Measurements from ENCODE around the gene LAMA2. TPM values are rescaled to one million over a fixed set of nuclear protein-coding genes. Genes with fewer than 3 reads are reported as not detected.

LAMA2 gene
- total RNA-seq, 2 donors from 2014 or later, result 0.28 to 0.40 TPM

- Mint-ChIP-seq H3K36me3 (ENCODE audit: low read depth) (no peaks in the 10 kb centered on the region), H3K4me3 (peak overlapping the region; percentile 71), H3K27me3 (no peaks in the 10 kb centered on the region), H3K9me3 (no peaks in the 10 kb centered on the region), H3K4me1 (peaks cover 37% of the 10 kb centered on the region), H3K27ac (peak overlapping the region; percentile 64)
- peak; percentile 97 for ATAC-seq (replicated peaks)
Observed at GRCh38 chr6:129280749-129281148, 397.8 kb downstream of the LAMA2 start.

DNA sequence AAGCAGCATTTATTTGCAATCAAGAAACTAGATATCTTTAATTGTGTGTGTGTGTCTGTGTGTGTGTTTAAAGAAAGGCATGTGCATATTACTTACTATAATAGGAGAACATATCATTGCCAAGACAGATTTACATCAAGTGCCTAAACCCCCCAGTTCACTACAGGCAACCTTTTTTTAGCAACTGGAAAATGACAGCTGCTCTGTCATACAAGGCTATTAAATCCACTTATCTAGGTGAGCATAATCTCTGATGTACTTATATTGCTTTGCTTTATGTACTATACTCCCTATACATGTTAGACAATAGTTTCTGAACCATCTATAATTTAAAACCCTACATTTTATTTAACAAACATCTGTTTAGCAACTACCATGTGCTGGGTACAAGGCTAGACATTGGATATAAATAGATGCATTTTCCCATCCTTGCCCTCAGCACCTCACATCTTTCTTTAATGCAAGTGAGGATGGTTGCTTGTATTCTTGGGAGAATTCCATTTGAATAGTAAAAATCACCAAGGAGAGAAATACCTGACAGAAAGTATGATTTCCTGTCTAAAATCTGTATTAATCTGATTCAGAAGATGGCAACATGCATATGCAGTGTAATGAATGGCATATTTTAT is 398.3 kb downstream of the LAMA2 start:
- no peaks in the 10 kb centered on the region for H3K27me3 Mint-ChIP-seq
- peaks cover 37% of the 10 kb centered on the region for H3K4me1 Mint-ChIP-seq
- ATAC-seq (replicated peaks), result no peak
- H3K9me3 Mint-ChIP-seq, result no peaks in the 10 kb centered on the region
- H3K4me3 Mint-ChIP-seq, result peak overlapping the region; percentile 71
- peak overlapping the region; percentile 64 for H3K27ac Mint-ChIP-seq
- no peaks in the 10 kb centered on the region for H3K36me3 Mint-ChIP-seq (ENCODE audit: low read depth)

- H3K36me3 Mint-ChIP-seq (ENCODE audit: low read depth), result no peaks in the 10 kb centered on the region
- peaks cover 35% of the 10 kb centered on the region for H3K4me1 Mint-ChIP-seq
- no peak overlapping the region for H3K27ac Mint-ChIP-seq
- no peaks in the 10 kb centered on the region for H3K27me3 Mint-ChIP-seq
- peak overlapping the region; percentile 71 for H3K4me3 Mint-ChIP-seq
- no peaks in the 10 kb centered on the region for H3K9me3 Mint-ChIP-seq
- ATAC-seq (replicated peaks), result no peak
Observed at GRCh38 chr6:129282019-129282418, 399.1 kb downstream of the LAMA2 start.

GRCh38 chr6:129284225-129284624 is 401.3 kb downstream of the LAMA2 start:
- H3K27me3 Mint-ChIP-seq, result no peaks in the 10 kb centered on the region
- peak overlapping the region; percentile 79 for H3K27ac Mint-ChIP-seq
- H3K36me3 Mint-ChIP-seq (ENCODE audit: low read depth), result no peaks in the 10 kb centered on the region
- no peaks in the 10 kb centered on the region for H3K9me3 Mint-ChIP-seq
- peaks cover 29% of the 10 kb centered on the region for H3K4me1 Mint-ChIP-seq
- peak overlapping the region; percentile 71 for H3K4me3 Mint-ChIP-seq
- no peak for ATAC-seq (replicated peaks)

GRCh38 chr6:129287231-129288177 is 404.6 kb downstream of the LAMA2 start:
- Mint-ChIP-seq H3K4me3 (no peak overlapping the region), H3K27me3 (no peaks in the 10 kb centered on the region), H3K4me1 (peaks cover 13% of the 10 kb centered on the region), H3K27ac (no peak overlapping the region), H3K36me3 (ENCODE audit: low read depth) (no peaks in the 10 kb centered on the region), H3K9me3 (no peaks in the 10 kb centered on the region)
- ATAC-seq (replicated peaks), result no peak

GRCh38 chr6:129289442-129289841 is 406.5 kb downstream of the LAMA2 start:
- no peak overlapping the region for H3K4me3 Mint-ChIP-seq
- no peaks in the 10 kb centered on the region for H3K9me3 Mint-ChIP-seq
- no peaks in the 10 kb centered on the region for H3K27me3 Mint-ChIP-seq
- H3K27ac Mint-ChIP-seq, result no peak overlapping the region
- ATAC-seq (replicated peaks), result no peak
- H3K36me3 Mint-ChIP-seq (ENCODE audit: low read depth), result no peaks in the 10 kb centered on the region
- H3K4me1 Mint-ChIP-seq, result no peaks in the 10 kb centered on the region

- no peaks in the 10 kb centered on the region for H3K4me1 Mint-ChIP-seq
- H3K36me3 Mint-ChIP-seq (ENCODE audit: low read depth), result no peaks in the 10 kb centered on the region
- H3K9me3 Mint-ChIP-seq, result no peaks in the 10 kb centered on the region
- H3K27ac Mint-ChIP-seq, result no peak overlapping the region
- H3K4me3 Mint-ChIP-seq, result no peak overlapping the region
- H3K27me3 Mint-ChIP-seq, result no peaks in the 10 kb centered on the region
- no peak for ATAC-seq (replicated peaks)
Observed at GRCh38 chr6:129292836-129293235, 409.9 kb downstream of the LAMA2 start.

DNA sequence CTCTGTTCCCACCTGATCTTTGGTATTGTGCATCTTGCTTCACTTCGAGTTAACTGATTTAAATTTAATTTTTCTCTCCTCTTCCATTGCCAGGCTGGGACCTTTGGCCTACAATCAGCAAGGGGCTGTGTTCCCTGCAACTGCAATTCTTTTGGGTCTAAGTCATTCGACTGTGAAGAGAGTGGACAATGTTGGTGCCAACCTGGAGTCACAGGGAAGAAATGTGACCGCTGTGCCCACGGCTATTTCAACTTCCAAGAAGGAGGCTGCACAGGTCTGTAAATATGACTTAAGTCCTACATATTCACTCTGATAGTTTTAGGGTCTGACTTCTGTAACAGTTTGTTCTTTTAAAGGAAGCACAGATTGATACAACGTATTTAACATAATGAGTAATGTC is 414.7 kb downstream of the LAMA2 start:
- H3K4me3 Mint-ChIP-seq, result no peak overlapping the region
- H3K27ac Mint-ChIP-seq, result no peak overlapping the region
- no peaks in the 10 kb centered on the region for H3K27me3 Mint-ChIP-seq

DNA sequence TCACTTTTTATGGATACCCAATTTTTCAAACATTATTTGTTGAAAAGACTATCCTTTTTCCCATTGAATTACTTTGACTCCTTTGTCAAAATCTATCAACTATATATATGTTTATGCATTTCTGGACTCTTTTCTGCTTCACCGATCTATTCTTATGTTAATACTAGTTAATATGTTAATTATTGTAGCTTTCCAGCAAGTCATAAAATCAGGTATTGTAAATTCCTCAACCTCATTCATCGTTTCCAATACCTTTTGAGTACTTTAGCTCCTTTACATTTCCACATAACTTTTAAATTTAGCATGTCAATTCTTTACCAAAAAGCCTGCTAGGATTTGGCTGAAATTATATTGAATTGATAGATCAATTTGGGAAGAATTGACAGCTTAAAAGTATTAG is 419.7 kb downstream of the LAMA2 start:
- H3K36me3 Mint-ChIP-seq (ENCODE audit: low read depth), result peaks cover 15% of the 10 kb centered on the region
- no peak overlapping the region for H3K27ac Mint-ChIP-seq
- no peak for ATAC-seq (replicated peaks)
- H3K9me3 Mint-ChIP-seq, result no peaks in the 10 kb centered on the region
- no peaks in the 10 kb centered on the region for H3K4me1 Mint-ChIP-seq
- H3K27me3 Mint-ChIP-seq, result no peaks in the 10 kb centered on the region
- H3K4me3 Mint-ChIP-seq, result no peak overlapping the region

More for the DNA sequence above, 414.7 kb downstream of the LAMA2 start:
- H3K4me1 Mint-ChIP-seq, result no peaks in the 10 kb centered on the region
- no peaks in the 10 kb centered on the region for H3K9me3 Mint-ChIP-seq
- ATAC-seq (replicated peaks), result no peak
- peaks cover 12% of the 10 kb centered on the region for H3K36me3 Mint-ChIP-seq (ENCODE audit: low read depth)

DNA sequence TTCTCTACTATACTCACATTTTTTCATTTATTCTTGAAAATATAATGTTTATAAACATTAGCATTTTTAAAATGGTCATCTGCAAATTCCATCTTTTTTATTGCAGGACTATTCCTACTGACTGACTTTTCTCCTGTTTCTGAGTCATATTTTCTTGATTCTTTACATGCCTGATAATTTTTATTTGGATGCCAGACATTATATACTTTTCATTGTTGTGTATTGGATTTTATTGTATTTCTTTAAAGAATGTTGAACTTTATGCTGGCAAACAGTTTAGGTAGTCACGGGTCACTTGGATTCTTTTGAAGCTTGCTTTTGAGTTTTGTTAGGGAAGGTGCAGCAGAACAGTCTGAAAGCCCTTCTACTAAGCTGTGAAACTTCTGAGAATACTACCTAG is 423.9 kb downstream of the LAMA2 start:
- Mint-ChIP-seq H3K4me3 (no peak overlapping the region), H3K36me3 (ENCODE audit: low read depth) (peaks cover 5% of the 10 kb centered on the region), H3K27ac (no peak overlapping the region), H3K4me1 (no peaks in the 10 kb centered on the region), H3K9me3 (no peaks in the 10 kb centered on the region), H3K27me3 (no peaks in the 10 kb centered on the region)
- ATAC-seq (replicated peaks), result no peak

- Mint-ChIP-seq H3K27me3 (no peaks in the 10 kb centered on the region), H3K27ac (no peak overlapping the region), H3K9me3 (no peaks in the 10 kb centered on the region), H3K4me3 (no peak overlapping the region), H3K4me1 (no peaks in the 10 kb centered on the region), H3K36me3 (ENCODE audit: low read depth) (peaks cover under 1% of the 10 kb centered on the region)
- ATAC-seq (replicated peaks), result no peak
Observed at GRCh38 chr6:129307845-129308244, 424.9 kb downstream of the LAMA2 start.

- no peaks in the 10 kb centered on the region for H3K27me3 Mint-ChIP-seq
- ATAC-seq (replicated peaks), result no peak
- H3K4me1 Mint-ChIP-seq, result peaks cover 5% of the 10 kb centered on the region
- no peak overlapping the region for H3K4me3 Mint-ChIP-seq
- no peaks in the 10 kb centered on the region for H3K36me3 Mint-ChIP-seq (ENCODE audit: low read depth)
- no peaks in the 10 kb centered on the region for H3K9me3 Mint-ChIP-seq
- no peak overlapping the region for H3K27ac Mint-ChIP-seq
Observed at GRCh38 chr6:129309154-129309553, 426.2 kb downstream of the LAMA2 start.

GRCh38 chr6:129312880-129313279 is 429.9 kb downstream of the LAMA2 start:
- H3K4me1 Mint-ChIP-seq, result peaks cover 5% of the 10 kb centered on the region
- no peaks in the 10 kb centered on the region for H3K27me3 Mint-ChIP-seq
- no peak for ATAC-seq (replicated peaks)

GRCh38 chr6:129314575-129314974 is 431.6 kb downstream of the LAMA2 start:
- peaks cover 18% of the 10 kb centered on the region for H3K36me3 Mint-ChIP-seq (ENCODE audit: low read depth)
- H3K4me1 Mint-ChIP-seq, result peaks cover 5% of the 10 kb centered on the region
- no peaks in the 10 kb centered on the region for H3K27me3 Mint-ChIP-seq
- no peaks in the 10 kb centered on the region for H3K9me3 Mint-ChIP-seq
- no peak overlapping the region for H3K27ac Mint-ChIP-seq
- H3K4me3 Mint-ChIP-seq, result no peak overlapping the region
- ATAC-seq (replicated peaks), result no peak

More at GRCh38 chr6:129312880-129313279, 429.9 kb downstream of the LAMA2 start:
- Mint-ChIP-seq H3K27ac (no peak overlapping the region), H3K36me3 (ENCODE audit: low read depth) (peaks cover 18% of the 10 kb centered on the region), H3K4me3 (no peak overlapping the region), H3K9me3 (no peaks in the 10 kb centered on the region)
